Stimulated activated CD4-positive, alpha-beta T cell treated with anti-CD3 and anti-CD28 coated beads, TNF-alpha, amount 100 ng/mL, for 4 hours (primary cell): ENCODE data around the gene CDH23.

Experiments used
- DNase-seq, 3 experiments: peaks; one replicate each; pipeline ENCODE4 v3.0.0-alpha.2; 2020; ENCODE audit warnings: low read depth in 3 of 3

The CDH23 gene

DNA sequence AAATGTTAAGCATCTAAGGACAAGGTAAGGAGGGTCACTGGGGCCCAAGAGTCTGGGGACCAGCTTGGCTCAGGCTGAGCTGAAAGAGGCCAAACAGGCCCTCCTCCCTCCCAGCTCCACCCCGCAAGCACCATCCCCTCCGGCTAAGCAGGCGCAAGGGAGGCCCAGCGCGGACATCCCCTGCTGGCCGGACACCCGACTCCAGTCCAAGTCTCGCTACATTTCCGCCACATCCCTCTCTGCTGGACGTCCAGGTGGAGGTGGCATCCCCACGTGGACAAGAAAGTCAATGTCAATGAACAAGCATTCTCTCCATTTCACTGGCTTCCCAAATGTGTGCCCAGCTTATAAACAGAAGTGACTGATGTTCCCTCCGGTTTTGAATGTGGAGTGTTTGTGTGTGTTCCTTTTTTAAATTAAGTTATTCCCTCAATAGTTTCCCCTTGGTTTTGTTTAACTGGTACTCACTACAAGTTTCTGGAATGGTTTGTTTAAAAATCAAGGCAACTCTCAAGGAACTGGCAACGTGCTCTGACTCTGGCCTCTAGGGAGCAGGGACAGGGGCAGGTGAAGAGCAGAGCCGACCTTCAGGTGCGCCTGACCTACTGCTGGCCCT, 418.9 kb downstream of the CDH23 start:
- DNase-seq, result no peak

DNA sequence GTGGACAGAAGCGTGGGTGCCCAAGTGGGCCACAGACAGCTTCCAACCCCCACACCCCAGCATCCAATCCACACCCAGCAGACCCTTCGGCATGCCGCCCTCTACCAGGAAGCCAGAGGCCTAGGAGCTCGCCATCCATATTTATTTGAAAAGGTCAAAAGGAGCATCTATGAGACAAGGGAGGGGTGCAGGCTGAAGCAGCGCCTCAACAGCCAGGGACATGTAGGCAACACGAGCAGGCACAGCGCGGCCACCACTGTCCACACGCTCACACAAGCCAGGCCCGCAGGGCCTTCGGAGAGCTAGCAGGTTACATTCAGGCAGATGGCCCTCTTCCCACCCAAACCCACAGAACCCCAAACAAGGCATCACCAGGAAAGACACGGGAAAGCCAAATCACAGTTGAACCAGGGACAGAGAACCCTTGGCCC, 419.7 kb downstream of the CDH23 start:
- DNase-seq, result no peak

DNA sequence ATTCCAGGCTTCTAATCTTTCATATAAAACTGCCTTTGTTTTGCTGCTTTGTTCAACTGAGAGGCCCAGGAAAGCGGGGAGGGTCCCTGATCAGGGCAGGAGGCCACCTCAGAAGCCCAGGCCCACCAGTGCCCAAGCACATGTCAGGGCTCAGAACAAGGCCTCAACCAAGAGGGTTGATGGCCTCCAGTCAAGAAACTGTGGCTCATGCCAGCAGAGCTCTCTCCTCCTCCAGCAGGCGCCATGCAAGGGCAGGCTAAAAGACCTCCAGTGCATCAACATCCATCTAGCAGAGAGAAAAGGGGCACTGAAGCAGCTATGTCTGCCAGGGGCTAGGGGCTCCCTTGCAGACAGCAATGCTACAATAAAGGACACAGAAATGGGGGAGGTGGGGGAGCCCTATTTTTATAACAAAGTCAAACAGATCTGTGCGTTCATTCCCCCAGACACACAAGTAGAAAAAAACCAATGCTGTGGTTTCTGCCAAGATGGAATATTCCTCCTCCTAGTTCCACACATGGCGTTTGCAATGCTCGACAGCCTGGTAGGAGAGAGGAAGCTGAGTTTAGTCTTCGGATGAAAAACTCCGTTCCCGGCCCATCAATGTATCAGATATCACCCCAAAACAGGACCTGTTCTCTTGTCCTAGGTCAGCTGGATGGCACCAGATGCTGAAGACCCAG, 420.4 kb downstream of the CDH23 start:
- no peak for DNase-seq

DNA sequence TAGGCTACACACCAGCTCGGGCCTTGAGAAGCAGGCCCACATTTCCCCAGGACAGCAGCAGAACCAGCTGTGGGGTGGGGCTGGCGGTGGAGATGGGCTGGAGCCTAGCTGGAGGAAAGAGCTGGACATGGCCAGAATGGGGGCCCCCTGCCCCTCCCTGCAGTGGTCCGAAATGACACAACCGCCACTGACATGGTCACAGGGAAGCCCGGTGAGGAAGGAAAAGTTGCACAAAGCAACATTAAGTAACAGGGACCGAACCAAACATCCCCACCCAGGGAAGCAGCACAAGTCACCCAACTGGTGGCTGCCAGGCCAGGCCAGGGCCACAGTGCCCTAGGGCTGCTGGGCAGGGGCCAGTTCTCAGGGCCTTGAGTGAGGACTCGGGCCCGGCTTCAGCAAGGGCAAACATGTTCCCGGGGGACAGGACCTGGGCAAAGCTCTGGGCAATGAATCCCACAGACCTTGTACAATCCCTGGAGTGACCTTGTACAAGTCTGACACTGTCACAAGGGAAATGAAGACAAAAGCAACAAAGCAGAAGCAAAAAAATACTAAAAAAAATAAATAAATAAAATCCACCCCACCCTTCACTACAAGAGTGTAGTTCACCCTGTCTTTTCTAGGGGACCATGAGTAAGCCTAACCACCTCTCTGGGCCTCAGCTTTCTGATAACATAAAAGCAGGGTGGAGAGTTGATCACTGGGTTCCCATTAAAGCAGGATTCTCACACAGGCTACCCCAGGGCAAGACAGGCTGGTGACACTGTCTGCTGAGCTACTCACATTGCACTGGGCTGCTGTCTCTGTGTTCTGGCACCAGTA, 421.3 kb downstream of the CDH23 start:
- DNase-seq, result no peak

DNA sequence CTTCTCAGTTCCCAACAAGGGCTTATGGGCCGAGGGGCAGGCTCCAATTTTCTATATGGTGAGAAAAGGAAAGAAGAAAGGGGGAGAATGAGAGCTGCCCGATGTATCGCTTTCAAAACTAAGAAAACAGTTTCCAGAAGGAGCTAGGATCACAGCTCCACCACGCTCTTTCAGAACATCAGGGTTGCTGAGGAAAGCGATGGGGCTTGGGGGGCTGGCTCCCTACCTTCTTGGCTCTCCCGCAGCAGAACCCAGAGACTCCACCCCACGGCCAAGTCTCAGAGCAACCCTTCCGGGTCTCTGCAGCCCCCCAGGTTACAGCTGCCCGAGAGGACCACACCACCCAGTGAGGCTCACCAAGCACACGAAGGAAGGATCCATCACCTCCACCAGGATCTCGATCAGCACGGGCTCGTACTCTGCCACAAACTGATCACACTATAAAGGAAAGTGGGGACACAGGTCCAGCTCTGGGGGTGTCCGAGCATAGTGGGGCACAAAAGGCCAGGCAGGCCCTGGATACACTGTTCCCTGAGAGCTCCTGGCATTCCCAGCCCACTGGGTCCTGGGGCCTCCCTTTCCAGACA, 422.0 kb downstream of the CDH23 start:
- no peak for DNase-seq

DNA sequence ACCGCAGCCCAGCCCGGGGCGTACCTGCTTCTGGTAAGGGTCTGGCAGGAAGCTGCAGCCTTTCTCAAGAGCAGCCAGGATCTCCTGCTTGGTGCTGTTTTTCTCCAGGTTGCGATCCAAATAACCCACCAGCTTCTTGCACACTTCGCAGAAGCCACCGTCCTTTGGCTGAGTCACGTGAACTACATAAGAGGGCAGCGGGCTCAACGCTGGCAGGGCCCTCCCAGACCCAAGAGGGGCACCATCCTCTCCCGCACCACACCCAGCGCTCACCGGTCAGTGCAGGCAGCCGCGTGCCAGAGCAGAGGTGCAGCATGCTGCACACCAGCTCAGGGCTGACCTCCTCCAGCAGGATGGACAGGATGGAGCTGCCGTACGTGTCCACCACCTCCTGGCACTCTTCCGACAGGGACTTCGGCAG, 422.7 kb downstream of the CDH23 start:
- DNase-seq, result no peak

DNA sequence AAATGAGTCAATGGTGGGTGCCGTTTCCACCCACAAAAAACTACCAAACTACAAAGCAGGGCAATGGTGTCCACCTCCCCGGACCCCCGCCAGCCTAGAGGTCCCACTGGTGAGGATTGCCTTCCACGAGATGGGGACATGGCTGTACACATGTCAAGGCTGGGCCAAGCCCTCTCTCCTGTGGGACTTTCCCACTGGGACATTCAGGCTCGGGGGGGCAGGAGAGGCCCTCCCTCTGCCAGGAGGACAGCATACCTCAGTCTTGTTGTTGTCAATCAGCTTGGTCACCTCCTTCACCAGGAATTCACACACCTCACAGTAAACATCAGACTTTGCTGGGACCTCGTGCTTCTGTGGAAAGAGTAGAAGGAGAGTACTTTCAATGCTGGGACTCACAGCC, 423.3 kb downstream of the CDH23 start:
- no peak for DNase-seq

DNA sequence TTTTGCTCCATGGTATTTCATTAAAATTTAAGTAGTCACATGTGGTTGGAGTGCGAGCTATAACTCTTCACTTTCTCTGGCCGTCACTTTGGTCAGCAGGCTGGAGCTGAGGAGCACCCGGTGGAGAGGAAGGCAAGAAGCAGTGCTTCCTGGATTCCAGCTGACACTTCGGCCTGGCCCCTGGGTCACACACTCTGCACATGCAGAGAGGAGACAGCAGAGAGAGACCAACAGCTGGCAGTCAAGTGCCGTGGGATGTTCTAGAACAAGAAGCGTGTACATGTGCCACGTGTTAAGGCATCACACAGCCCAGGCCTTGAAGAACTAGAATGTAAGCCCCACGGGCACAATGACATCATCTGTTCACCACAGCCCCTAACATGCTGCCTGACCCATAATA, 424.2 kb downstream of the CDH23 start:
- no peak for DNase-seq

DNA sequence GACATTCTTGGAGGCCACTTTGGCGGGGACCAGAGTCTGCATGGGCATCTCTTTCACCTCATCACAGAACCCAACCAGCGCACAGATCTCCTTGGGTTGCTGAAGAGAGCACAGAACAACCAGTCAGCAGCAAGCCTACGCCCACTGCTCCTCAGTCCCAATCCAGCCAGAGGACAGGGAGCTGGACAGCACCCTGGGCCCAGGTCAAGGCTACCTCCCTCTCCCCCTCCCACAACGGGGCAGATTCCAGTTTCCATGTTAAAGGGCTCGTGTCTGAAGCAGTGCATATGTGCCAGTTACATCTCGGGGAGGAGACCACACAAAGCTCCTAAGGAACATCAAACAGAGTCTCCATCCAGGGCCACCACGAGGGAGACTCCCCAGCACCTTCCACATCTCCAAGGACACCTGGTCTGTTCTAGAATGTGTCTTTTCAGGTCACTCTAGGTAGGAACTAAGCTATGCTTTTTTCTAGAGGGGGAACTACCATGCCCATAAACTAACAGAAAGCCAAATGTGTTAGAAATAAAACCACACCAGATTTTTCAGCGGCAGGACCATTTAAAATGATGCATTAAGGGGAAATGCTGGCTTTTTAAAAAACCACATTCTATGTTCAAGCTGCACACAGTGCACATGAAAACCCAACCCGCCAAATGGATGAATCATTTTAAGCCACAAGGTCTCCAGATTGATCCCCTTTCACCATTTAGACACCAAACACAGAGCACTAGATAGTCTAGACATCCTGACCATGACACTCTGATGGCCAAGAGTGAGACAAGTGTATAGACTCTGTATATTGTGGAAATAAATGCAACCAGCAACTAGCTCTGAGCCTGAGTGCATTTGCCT, 425.4 kb downstream of the CDH23 start:
- DNase-seq, result no peak

DNA sequence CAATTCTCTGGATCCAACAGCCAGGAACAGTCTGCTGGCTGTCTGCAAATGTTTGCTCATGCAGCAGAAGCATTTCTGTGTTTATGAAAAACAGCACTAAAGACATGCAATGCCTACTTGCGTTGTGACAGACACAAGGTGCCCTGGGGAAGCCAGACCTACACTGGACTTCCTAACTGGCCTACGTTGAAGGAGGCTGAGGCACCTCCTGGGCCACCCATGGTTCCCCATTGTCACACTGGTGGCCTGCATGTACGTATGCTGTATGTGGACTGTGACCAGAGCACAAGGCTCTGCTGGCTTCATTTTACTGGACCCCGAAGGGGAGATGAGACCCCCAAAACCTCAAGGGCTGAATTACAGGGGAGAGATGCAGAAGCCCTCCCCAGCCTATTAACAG, 426.6 kb downstream of the CDH23 start:
- DNase-seq, result no peak

DNA sequence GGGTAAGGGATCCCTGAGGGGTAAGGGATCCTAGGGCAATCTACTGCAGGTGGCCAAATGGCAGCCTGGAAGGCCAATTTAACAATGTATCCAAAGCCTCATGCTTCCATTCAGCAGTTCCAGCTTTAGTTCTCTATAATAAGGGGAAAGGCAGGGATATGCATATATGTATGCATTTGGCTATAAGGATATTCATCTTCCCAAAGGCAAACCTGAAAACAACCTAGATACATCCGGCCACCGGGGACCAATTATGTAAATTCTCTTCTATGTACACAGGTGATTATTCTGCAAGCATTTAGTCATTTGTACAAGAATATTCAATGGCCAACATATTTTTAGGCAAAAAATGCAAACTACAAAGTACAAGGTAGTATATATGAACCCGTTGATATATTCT, 427.6 kb downstream of the CDH23 start:
- no peak for DNase-seq

DNA sequence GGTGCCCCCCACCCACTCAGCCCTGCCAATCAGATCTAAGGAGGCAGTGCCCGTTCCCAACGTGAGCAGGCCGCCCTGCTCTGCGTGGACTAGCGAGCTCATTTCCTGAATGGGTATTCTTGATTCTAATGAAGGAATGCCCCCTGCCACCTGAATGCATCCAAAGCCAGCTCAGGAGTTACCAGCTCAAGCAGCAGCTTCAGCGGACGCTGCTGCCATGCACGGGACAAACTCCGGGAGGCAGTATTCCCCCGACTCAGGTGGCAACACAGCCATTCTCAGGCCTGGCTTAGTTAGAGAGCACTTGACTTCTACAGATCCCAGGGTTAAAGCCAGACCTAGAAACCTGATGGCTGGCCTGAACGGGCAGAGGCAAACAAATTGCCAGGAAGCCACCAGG, 428.5 kb downstream of the CDH23 start:
- no peak for DNase-seq

DNA sequence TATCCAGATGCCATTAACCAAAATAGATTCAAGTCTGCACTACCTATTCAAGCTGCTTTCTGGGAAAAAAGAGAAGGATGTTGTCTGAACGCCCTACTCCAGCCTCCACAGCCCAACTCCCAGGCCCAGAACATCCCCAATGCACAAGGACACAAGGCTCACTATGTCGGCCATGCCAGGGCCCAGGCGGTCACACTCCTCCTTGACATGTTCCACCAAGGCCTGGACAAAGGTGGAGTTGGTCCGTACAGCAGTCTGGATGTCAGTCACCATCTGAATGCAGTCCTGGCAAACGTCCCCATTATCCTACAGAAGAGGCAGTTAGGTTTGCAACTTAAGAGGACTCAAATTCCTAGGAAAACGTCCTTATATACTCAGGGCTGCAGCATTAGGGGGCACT, 431.1 kb downstream of the CDH23 start:
- no peak for DNase-seq

DNA sequence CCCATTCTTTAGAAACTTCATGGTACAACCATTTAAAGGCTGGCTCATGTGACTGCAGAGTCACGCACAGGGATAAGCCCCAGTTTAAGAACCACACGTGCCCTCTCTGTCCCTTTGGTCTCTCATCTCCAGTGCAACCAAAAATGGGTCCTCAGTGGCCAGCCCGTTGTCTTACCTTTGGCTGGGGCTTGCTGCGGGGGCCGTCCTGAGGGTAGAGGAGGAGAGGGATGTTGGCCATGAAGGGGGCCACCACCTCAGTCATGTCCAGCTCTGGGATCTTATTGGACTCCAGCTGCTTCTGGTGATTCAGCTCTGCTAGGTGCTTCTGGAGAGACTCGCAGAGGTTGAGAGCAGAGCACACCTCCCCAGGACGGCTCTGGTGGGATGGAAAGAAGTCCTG, 432.0 kb downstream of the CDH23 start:
- DNase-seq, result no peak

DNA sequence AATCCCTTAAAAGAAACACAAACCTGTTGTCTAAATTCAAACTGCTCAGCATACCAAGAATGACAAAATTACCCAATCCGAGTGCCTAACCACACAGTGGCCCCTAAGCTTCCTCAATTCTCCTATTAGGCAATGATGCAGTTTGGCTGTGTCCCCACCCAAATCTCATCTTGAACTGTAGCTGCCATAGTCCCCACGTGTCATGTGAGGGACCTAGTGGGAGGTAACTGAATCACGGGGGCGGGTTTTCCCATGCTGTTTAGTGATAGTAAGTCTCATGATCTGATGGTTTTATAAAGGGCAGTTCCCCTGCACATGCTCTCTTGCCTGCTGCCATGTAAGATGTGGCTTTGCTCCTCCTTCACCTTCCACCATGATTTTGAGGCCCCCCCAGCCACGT, 432.5 kb downstream of the CDH23 start:
- no peak for DNase-seq

DNA sequence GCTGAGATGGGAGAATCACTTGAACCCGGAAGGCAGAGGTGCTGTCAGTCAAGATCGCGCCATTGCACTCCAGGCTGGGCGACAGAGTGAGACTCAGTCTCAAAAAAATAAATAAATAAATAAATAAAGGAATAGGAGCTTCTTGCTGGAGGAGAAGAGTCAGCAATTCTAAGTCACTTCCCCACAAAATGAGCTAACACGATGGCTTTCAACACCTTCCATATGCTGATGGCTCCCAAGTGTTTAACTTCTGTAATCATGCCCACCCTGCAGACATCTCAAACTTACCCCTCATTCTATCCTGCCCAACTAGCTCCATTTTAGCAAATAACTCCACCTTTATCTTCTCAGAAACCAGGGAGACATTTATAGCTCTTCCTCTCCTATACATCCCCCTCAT, 433.2 kb downstream of the CDH23 start:
- no peak for DNase-seq

DNA sequence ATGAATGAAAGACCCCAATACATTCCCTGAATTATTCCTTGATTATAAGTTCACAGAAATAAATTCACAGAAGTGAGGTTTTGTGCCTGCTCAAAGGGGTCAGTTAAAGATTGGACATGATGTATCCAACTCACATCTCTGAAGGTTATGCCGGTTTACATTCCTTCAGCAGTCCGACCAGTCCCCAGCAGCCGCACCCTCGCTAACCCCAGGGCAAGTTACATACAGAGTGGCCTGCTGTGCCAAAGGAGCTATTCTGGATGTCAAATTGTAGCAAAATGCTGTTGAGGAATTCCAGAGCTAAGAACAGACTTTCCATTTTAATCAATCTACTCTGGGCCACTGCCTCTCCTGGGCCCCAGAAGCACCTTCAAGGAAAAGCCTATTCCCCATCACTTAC, 434.0 kb downstream of the CDH23 start:
- DNase-seq, result no peak

DNA sequence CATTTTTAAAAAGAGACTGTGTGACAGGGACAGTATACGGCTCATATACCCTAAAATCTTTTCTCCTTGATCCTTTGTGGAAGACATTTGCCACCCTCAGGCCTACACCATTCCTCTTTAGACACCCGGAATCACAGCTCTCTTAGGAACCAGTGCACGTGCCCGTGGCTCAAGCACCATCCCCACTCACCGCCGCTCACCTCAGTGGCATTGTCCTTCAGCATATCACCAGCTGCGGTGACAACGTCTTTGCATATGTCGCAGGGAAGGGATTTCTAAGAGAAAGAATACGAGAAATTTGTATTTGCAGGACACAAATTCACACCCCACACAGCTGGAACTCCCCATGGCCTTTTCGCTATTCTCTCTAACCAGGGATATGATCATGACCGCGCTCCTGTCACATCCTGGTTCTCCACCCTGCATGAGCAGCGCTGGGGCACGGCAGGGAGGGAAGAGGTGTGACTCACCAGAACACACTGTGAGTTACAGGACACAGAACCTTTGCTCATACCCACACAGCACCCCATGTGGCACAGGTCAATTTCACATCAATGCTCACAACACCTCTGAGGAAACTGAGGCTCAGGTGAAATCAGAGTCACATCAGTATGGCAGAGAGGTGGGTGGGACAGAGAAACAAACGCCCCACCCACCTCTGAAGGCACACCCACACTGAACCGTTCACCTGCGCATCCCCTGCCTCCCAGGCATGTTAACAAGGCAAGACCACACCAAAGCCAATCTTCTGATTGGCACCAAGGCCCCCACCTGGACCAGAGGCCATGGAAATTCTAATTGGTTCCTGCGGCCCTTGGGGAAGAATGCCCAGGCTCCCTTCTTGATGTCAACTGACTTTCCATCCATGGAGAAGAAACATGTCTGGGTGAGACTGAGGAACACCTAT, 435.2 kb downstream of the CDH23 start:
- DNase-seq, result no peak

DNA sequence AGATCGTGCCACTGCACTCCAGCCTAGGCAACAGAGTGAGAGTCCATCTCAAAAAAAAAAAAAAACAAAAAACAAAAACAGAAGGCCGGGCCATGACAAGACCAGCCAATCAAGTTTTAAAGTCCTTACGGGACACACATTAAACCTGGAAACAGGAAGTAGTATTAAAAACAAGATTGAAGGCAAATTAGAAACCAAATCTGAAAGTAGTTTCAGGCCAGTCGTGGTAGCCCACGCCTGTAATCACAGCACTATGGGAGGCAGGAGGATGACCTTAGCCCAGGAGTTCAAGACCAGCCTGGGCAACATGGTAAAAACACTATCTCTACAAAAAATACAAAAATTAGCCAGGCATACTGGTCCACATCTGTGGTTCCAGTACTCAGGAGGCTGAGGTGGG, 436.2 kb downstream of the CDH23 start:
- no peak for DNase-seq

DNA sequence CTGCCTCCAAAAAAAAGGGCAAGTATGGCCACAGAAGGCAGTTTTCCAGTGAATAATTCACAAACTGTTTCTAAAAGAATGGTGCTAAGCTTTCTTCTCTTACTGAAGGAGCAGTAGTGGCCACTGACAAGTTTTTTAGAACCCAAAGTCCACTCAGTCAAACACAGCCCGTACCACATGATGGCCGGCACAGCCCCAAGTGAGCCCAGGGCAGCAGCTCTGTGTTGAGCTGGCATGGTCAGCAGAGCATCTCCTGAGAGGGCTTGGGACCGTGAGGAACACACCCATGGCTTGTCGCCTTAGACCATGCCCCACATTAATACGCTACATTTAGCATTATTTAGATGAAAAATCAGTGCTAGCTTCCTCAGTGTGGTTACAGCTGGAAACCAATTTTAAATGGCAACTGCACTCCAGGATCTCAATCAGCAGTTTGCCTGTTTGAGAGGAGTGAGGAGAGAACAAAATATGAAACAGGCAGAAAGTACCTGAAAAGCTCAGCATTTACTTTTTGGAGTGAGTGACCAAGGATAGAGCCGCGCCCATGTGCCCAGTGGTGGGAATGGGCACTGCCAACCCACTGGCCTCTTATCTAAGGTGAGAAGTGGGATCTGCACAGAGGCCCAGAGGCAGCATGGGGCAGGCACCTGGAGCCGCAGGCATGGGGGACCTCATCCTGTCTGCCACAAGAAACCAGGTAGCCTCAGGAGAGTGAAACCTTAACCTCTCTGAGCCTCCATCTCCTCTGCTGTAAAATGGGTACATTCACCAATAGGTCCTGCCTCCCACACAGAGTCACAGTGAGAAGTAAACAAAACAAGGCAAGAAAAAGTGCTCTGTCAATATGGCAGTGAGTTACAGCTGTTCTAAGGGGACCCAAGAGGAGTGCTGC, 437.0 kb downstream of the CDH23 start:
- no peak for DNase-seq
